Kidney (tissue), 14 donors: ENCODE measurements around the gene KCTD8. TPM values are rescaled to one million over a fixed set of nuclear protein-coding genes. Genes with fewer than 3 reads are reported as not detected.

Experiments used
- DNase-seq, 5 donors: peaks; one replicate each; pipeline ENCODE4 v3.0.0-alpha.2; 2013 to 2020
- FAIRE-seq: peaks from 2 replicates; lab custom pipeline; 2012; peaks lifted over from hg19 to GRCh38; lab: Jason Lieb, UNC
- H3K27ac ChIP-seq, 2 donors: one replicate each; pipeline ENCODE4 v1.7.0; 2013; ENCODE audit warnings: low read depth in 2 of 2, low read length in 2 of 2, inconsistent platforms in 1 of 2
- H3K27me3 ChIP-seq: one replicate; pipeline ENCODE4 v1.7.1; 2013; ENCODE audit warnings: low read length, inconsistent platforms; ENCODE audit not compliant: control insufficient read depth, insufficient read depth
- H3K36me3 ChIP-seq, 3 donors: one replicate each; pipeline versions ENCODE4 v1.7.0 to v1.7.1; 2013; ENCODE audit warnings: low read length in 3 of 3, control low read depth in 1 of 3, inconsistent platforms in 1 of 3; ENCODE audit not compliant: insufficient read depth in 3 of 3, control insufficient read depth in 2 of 3
- H3K4me1 ChIP-seq, 3 donors: one replicate each; pipeline versions ENCODE4 v1.7.0 to v1.7.1; 2013; ENCODE audit warnings: low read length in 3 of 3, inconsistent platforms in 1 of 3, low read depth in 1 of 3; ENCODE audit not compliant: control insufficient read depth in 2 of 3, insufficient read depth in 2 of 3
- H3K4me3 ChIP-seq, 3 donors: one replicate each; pipeline versions ENCODE4 v1.7.0 to v1.8.1; 2013; ENCODE audit warnings: low read length in 3 of 3, control low read depth in 1 of 3, inconsistent platforms in 1 of 3
- H3K9ac ChIP-seq, 3 donors: one replicate each; pipeline versions ENCODE4 v1.7.0 to v1.7.1; 2013; ENCODE audit warnings: low read length in 3 of 3, control low read depth in 1 of 3, inconsistent platforms in 1 of 3
- H3K9me3 ChIP-seq, 3 donors: one replicate each; pipeline versions ENCODE4 v1.7.0 to v1.7.1; 2013; ENCODE audit warnings: low read length in 3 of 3, control low read depth in 1 of 3, inconsistent platforms in 1 of 3; ENCODE audit not compliant: control insufficient read depth in 2 of 3, insufficient read depth in 1 of 3
- CTCF ChIP-seq: IDR thresholded peaks from 3 replicates; pipeline ENCODE4 v1.5.1; 2012; ENCODE audit warnings: mild to moderate bottlenecking, moderate library complexity, borderline replicate concordance; ENCODE audit not compliant: insufficient read depth; ENCODE audit errors: extremely low read depth
- intact Hi-C: fragments of 100-400 bp; cut with DNase I; formaldehyde crosslinking; loops from one replicate; pipeline ENCODE4 v1.11.1; 2022
- polyA plus RNA-seq: library from polyadenylated mRNA; stranded (reverse); fragments of 350-450 nt; fragmentation: Illumina TruSeq; extraction: RNeasy Lipid Tissue Mini Kit (QIAGEN cat#74804); gene quantifications from one replicate; pipeline ENCODE4 v1.2.3, GENCODE V29; 2014; ENCODE audit warnings: low read depth, low replicate concordance; ENCODE audit not compliant: insufficient read depth
- total RNA-seq: library from RNA; stranded (reverse); fragmentation: NEBNext Ultra II Directional; extraction: Animal tissue kit (Norgen Biotek cat#: 25700); gene quantifications from one replicate; pipeline ENCODE4 v1.2.1, GENCODE V29; 2021
- donor health status: control.
- donor health status: control.
- donor health status: control.
- donor health status: control.
- donor health status: control.
- donor health status: DM: yes; HTN: yes; CAD: no.
- donor health status: Normal renal cell carcinoma (clear cell type).

The KCTD8 gene
- total and polyA plus RNA-seq, 2 donors from 2014 or later: 0.62 to 1.3 TPM

DNA sequence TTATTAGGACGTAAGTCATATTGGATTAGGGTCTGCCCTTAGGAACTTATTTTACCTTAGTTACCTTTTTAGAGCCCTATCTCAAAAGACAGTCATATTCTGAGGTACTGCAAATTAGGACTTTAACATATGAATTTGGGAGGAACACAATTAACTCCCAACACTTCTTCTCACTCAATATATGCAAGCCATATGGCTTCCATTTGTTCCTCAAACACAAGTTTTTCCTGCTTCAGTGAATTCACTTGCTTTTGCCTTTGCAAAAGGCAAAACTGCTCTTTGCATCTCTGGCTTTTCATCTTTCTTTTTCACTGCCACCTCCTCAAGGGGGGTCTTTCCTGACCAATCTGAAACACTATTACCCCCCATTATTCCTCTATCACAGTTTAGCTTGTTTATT, 220.3 kb downstream of the KCTD8 start:
- Histone ChIP-seq H3K4me3 (no peak overlapping the region), H3K9ac (no peak overlapping the region), H3K4me1 (no peaks in the 10 kb centered on the region), H3K36me3 (no peaks in the 10 kb centered on the region), H3K27me3 (no peaks in the 10 kb centered on the region), H3K27ac (no peak overlapping the region), H3K9me3 (no peaks in the 10 kb centered on the region)
- intact Hi-C loops: no loop called here
- TF ChIP-seq CTCF: no peak
- no peak for FAIRE-seq
- no peak for DNase-seq

GRCh38 chr4:44221407-44221806, 227.2 kb downstream of the KCTD8 start:
- DNase-seq (no peak), FAIRE-seq (no peak)
- Histone ChIP-seq H3K9me3 (no peaks in the 10 kb centered on the region), H3K4me3 (no peak overlapping the region), H3K36me3 (no peaks in the 10 kb centered on the region), H3K9ac (no peak overlapping the region), H3K27ac (no peak overlapping the region), H3K27me3 (no peaks in the 10 kb centered on the region), H3K4me1 (no peaks in the 10 kb centered on the region)
- no peak for TF ChIP-seq CTCF
- intact Hi-C loops: no loop called here

- H3K9ac ChIP-seq: no peak overlapping the region
- intact Hi-C loops: no loop called here
- no peak for FAIRE-seq
- no peak overlapping the region for H3K27ac ChIP-seq
- no peaks in the 10 kb centered on the region for H3K36me3 ChIP-seq
- no peak overlapping the region for H3K4me3 ChIP-seq
- no peaks in the 10 kb centered on the region for H3K9me3 ChIP-seq
- TF ChIP-seq CTCF: no peak
- H3K4me1 ChIP-seq: no peaks in the 10 kb centered on the region
- DNase-seq: no peak
- no peaks in the 10 kb centered on the region for H3K27me3 ChIP-seq
Measured at GRCh38 chr4:44210750-44211149, 237.9 kb downstream of the KCTD8 start.

GRCh38 chr4:44196796-44197195, 251.8 kb downstream of the KCTD8 start:
- no peak for FAIRE-seq
- no peaks in the 10 kb centered on the region for H3K9me3 ChIP-seq
- no peaks in the 10 kb centered on the region for H3K36me3 ChIP-seq
- DNase-seq: no peak
- no peak for TF ChIP-seq CTCF
- no peak overlapping the region for H3K27ac ChIP-seq
- H3K4me1 ChIP-seq: no peaks in the 10 kb centered on the region
- no peak overlapping the region for H3K4me3 ChIP-seq
- no peak overlapping the region for H3K9ac ChIP-seq
- H3K27me3 ChIP-seq: no peaks in the 10 kb centered on the region
- intact Hi-C loops: no loop called here
